Epithelial cell of proximal tubule (primary cell): ENCODE results near the gene PIK3R1. TPM values are rescaled to one million over a fixed set of nuclear protein-coding genes. Genes with fewer than 3 reads are reported as not detected.
A peak's percentile ranks its signal among the peaks of the same experiment; 100 is the strongest.

Experiments used
- DNase-seq: peaks from one replicate; pipeline ENCODE4 v3.0.0-alpha.2; 2011; ENCODE audit warnings: low read depth
- H3K4me3 ChIP-seq: 2 replicates; pipeline ENCODE4 v1.5.1; 2011; ENCODE audit warnings: low read depth, mild to moderate bottlenecking, low read length
- CTCF ChIP-seq: conservative IDR thresholded peaks from 2 replicates; pipeline ENCODE4 v1.5.1; 2012; ENCODE audit warnings: low read depth, mild to moderate bottlenecking, low read length
- total RNA-seq: library from RNA; depleted of rRNA; stranded (reverse); fragments of >200 nt; gene quantifications from 2 replicates; pipeline ENCODE4 v1.2.3, GENCODE V29; 2015

The PIK3R1 gene
- total RNA-seq, 1 donor from 2014 or later = 5.9 TPM

GRCh38 chr5:68260467-68260866 is 44.9 kb downstream of the PIK3R1 start:
- TF ChIP-seq CTCF = no peak
- no peak overlapping the region for H3K4me3 ChIP-seq
- DNase-seq = no peak

GRCh38 chr5:68261169-68261568 is 45.6 kb downstream of the PIK3R1 start:
- DNase-seq = no peak
- TF ChIP-seq CTCF = no peak
- no peak overlapping the region for H3K4me3 ChIP-seq

GRCh38 chr5:68261569-68262065 is 46.1 kb downstream of the PIK3R1 start:
- peak; percentile 43 for TF ChIP-seq CTCF
- no peak for DNase-seq
- H3K4me3 ChIP-seq = no peak overlapping the region

GRCh38 chr5:68264024-68264956 is 48.7 kb downstream of the PIK3R1 start:
- no peak overlapping the region for H3K4me3 ChIP-seq

GRCh38 chr5:68265347-68265746 is 49.8 kb downstream of the PIK3R1 start:
- no peak overlapping the region for H3K4me3 ChIP-seq
- no peak for TF ChIP-seq CTCF
- DNase-seq = no peak

More at GRCh38 chr5:68264024-68264956, 48.7 kb downstream of the PIK3R1 start:
- DNase-seq = no peak
- no peak for TF ChIP-seq CTCF

GRCh38 chr5:68265822-68266395 is 50.4 kb downstream of the PIK3R1 start:
- no peak for TF ChIP-seq CTCF
- H3K4me3 ChIP-seq = no peak overlapping the region
- DNase-seq = no peak
